H1 (cell line): ENCODE data around the gene ADGRV1.

Experiments used
- CBX5 ChIP-seq: fragments of 300-800, 300-1000 bp; sonication (generic); IDR thresholded peaks from 2 replicates; pipeline ENCODE4 v1.7.1; 2016; ENCODE audit warnings: antibody characterized with exemption, low read length, low read depth
- CEBPB ChIP-seq: IDR thresholded peaks from 2 replicates; pipeline ENCODE4 v1.6.1; 2012; ENCODE audit warnings: low read depth, low read length
- EZH2 ChIP-seq: fragments of 200-600 bp; sonication (generic); IDR thresholded peaks from 2 replicates; pipeline ENCODE4 v1.7.1; 2012; ENCODE audit warnings: low read depth, mild to moderate bottlenecking, moderate library complexity, low read length, inconsistent platforms; ENCODE audit not compliant: severe bottlenecking
- FOSL1 ChIP-seq: IDR thresholded peaks from 2 replicates; pipeline ENCODE4 v1.6.1; 2011; ENCODE audit warnings: mild to moderate bottlenecking, low read depth, low read length, moderate library complexity; ENCODE audit not compliant: insufficient read depth
- JUN ChIP-seq: IDR thresholded peaks from 2 replicates; pipeline ENCODE4 v1.6.1; 2011; ENCODE audit warnings: low read depth, mild to moderate bottlenecking, improper control_type of control experiment, low read length
- KDM1A ChIP-seq: fragments of 200-600, 300-600 bp; sonication (generic); IDR thresholded peaks from 2 replicates; pipeline ENCODE4 v1.7.1; 2016; ENCODE audit warnings: mild to moderate bottlenecking, low read length, borderline replicate concordance
- MAFK ChIP-seq: IDR thresholded peaks from 2 replicates; pipeline ENCODE4 v1.6.1; 2012; ENCODE audit warnings: low read depth, mild to moderate bottlenecking, improper control_type of control experiment, low read length
- POLR2A ChIP-seq, 2 experiments: IDR thresholded peaks; 1 replicate in 1 of 2; 2 replicates in 1 of 2; pipeline ENCODE4 v1.6.1; 2011; ENCODE audit warnings: low read depth in 2 of 2, low read length in 2 of 2, mild to moderate bottlenecking in 2 of 2; ENCODE audit errors: control extremely low read depth in 1 of 2
- RNF2 ChIP-seq: fragments of 200-900, 300-1000 bp; sonication (generic); IDR thresholded peaks from 2 replicates; pipeline ENCODE4 v1.7.1; 2016; ENCODE audit warnings: borderline replicate concordance, low read depth, mild to moderate bottlenecking, antibody characterized with exemption, low read length; ENCODE audit not compliant: poor library complexity, severe bottlenecking; ENCODE audit errors: missing control alignments
- SIN3A ChIP-seq, 2 experiments: IDR thresholded peaks in 1 of 2; conservative IDR thresholded peaks in 1 of 2; 2 replicates each; pipeline ENCODE4 v1.6.1; 2011 to 2012; ENCODE audit warnings: low read length in 2 of 2, improper control_type of control experiment in 1 of 2, low read depth in 1 of 2, mild to moderate bottlenecking in 1 of 2
- TF ChIP-seq, protein P1 (sequence below), 3 experiments: IDR thresholded peaks; 1 replicate in 2 of 3; 2 replicates in 1 of 3; pipeline versions ENCODE4 v1.5.1 to v1.6.1; 2011; ENCODE audit warnings: low read length in 3 of 3, mild to moderate bottlenecking in 3 of 3, inconsistent platforms in 2 of 3, low read depth in 1 of 3, moderate library complexity in 1 of 3; ENCODE audit not compliant: insufficient read depth in 1 of 3; ENCODE audit errors: control extremely low read depth in 1 of 3
- TF ChIP-seq, protein P2 (sequence below): IDR thresholded peaks from 2 replicates; pipeline ENCODE4 v1.6.1; 2012; ENCODE audit warnings: low read length, inconsistent platforms

DNA sequence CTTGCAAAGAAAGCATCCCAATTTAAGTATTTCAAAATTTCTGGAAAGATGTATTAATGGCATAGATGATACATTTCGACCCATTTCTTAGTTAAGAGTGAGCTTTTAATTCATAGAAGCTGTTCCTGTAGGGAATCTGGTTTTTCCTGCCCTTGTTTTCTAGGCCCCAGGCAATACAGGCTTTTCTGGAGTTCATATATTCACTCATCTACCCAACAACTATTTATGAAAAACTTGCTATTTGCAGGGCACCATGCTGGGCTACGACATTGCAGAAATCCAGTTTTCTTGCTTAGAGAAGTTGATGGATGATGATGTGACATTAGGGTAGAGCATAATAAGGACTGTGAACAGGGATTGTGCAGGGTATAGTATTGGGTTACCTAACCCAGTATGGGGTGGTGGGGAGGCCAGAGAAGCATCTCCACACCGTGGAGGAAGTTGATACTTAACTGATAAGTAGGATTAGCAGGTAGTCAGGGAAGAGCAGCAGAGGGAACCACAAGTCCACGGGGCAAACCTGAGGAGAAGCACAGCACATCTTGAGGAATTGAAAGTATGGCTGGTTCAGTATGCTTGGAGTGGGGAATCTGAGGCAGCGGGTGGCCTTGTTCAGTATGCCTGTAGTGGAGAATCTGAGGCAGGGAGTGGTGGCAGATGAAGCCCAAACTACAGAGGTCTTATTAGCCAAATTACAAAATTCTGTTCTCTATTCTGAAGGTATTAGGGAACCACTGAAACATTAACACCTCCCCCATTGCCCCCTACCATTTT lies 577.1 kb downstream of the ADGRV1 start:
- TF ChIP-seq, protein P1, sequence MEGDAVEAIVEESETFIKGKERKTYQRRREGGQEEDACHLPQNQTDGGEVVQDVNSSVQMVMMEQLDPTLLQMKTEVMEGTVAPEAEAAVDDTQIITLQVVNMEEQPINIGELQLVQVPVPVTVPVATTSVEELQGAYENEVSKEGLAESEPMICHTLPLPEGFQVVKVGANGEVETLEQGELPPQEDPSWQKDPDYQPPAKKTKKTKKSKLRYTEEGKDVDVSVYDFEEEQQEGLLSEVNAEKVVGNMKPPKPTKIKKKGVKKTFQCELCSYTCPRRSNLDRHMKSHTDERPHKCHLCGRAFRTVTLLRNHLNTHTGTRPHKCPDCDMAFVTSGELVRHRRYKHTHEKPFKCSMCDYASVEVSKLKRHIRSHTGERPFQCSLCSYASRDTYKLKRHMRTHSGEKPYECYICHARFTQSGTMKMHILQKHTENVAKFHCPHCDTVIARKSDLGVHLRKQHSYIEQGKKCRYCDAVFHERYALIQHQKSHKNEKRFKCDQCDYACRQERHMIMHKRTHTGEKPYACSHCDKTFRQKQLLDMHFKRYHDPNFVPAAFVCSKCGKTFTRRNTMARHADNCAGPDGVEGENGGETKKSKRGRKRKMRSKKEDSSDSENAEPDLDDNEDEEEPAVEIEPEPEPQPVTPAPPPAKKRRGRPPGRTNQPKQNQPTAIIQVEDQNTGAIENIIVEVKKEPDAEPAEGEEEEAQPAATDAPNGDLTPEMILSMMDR (IDR thresholded peaks at IDR 0.05; ENCODE audit: control extremely low read depth in 1 of 3, insufficient read depth in 1 of 3, low read depth in 1 of 3, low read length in 3 of 3) = no peak
- TF ChIP-seq POLR2A (IDR thresholded peaks at IDR 0.05; ENCODE audit: control extremely low read depth in 1 of 2, low read depth in 2 of 2, low read length in 2 of 2) (no peak), RNF2 (no peak), CEBPB (no peak), FOSL1 (no peak), MAFK (no peak), EZH2 (no peak), JUN (no peak), KDM1A (no peak), CBX5 (no peak), SIN3A (conservative IDR thresholded peaks at IDR 0.05 in 1 of 2, IDR thresholded peaks at IDR 0.05 in 1 of 2; ENCODE audit: low read depth in 1 of 2, low read length in 2 of 2) (no peak)
- TF ChIP-seq, protein P2, sequence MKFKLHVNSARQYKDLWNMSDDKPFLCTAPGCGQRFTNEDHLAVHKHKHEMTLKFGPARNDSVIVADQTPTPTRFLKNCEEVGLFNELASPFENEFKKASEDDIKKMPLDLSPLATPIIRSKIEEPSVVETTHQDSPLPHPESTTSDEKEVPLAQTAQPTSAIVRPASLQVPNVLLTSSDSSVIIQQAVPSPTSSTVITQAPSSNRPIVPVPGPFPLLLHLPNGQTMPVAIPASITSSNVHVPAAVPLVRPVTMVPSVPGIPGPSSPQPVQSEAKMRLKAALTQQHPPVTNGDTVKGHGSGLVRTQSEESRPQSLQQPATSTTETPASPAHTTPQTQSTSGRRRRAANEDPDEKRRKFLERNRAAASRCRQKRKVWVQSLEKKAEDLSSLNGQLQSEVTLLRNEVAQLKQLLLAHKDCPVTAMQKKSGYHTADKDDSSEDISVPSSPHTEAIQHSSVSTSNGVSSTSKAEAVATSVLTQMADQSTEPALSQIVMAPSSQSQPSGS = no peak
